HepG2 (cell line): ENCODE data around the gene CAPN10. TPM values are rescaled to one million over a fixed set of nuclear protein-coding genes. Genes with fewer than 3 reads are reported as not detected.

Experiments
- ATF1 ChIP-seq: IDR thresholded peaks from 2 replicates; pipeline ENCODE4 v1.6.1; 2016; ENCODE audit warnings: mild to moderate bottlenecking, control low read depth
- CBX2 ChIP-seq, 2 experiments: fragments of 200-600 bp in 1 of 2; sonication (generic); formaldehyde crosslinking in 1 of 2; IDR thresholded peaks; 2 replicates each; pipeline versions ENCODE4 v1.7.0 to v1.8.1; 2018 to 2022; ENCODE audit warnings: low read depth in 2 of 2, low read length in 1 of 2, mild to moderate bottlenecking in 1 of 2, missing genetic modification reagents in 1 of 2
- GPBP1L1 ChIP-seq: sonication (generic); formaldehyde crosslinking; IDR thresholded peaks from 2 replicates; pipeline ENCODE4 v1.5.0; 2020; ENCODE audit warnings: mild to moderate bottlenecking, missing genetic modification reagents
- IRF1 ChIP-seq: sonication (generic); formaldehyde crosslinking; IDR thresholded peaks from 2 replicates; pipeline ENCODE4 v1.4.0; 2020; ENCODE audit warnings: low read depth, mild to moderate bottlenecking, missing genetic modification reagents
- KLF15 ChIP-seq: sonication (generic); formaldehyde crosslinking; IDR thresholded peaks from 2 replicates; pipeline ENCODE4 v1.8.1; 2023; ENCODE audit warnings: borderline replicate concordance, mild to moderate bottlenecking, inconsistent platforms, missing genetic modification reagents, mixed read lengths
- KLF16 ChIP-seq, 2 experiments: sonication (generic) in 1 of 2; formaldehyde crosslinking in 1 of 2; IDR thresholded peaks; 2 replicates each; pipeline versions ENCODE4 v1.6.1 to v1.8.0; 2016 to 2023; ENCODE audit warnings: missing genetic modification reagents in 2 of 2, missing compliant biosample characterization in 1 of 2
- MYPOP ChIP-seq: sonication (generic); formaldehyde crosslinking; IDR thresholded peaks from 2 replicates; pipeline ENCODE4 v1.8.1; 2023; ENCODE audit warnings: mild to moderate bottlenecking, moderate library complexity, missing genetic modification reagents
- NAIF1 ChIP-seq: sonication (generic); formaldehyde crosslinking; IDR thresholded peaks from 2 replicates; pipeline ENCODE4 v1.5.0; 2020; ENCODE audit warnings: mild to moderate bottlenecking, missing genetic modification reagents, borderline replicate concordance
- ZBTB38 ChIP-seq: sonication (generic); formaldehyde crosslinking; IDR thresholded peaks from 2 replicates; pipeline ENCODE4 v1.5.1; 2020; ENCODE audit warnings: mild to moderate bottlenecking, missing genetic modification reagents
- ZNF225 ChIP-seq: sonication (generic); formaldehyde crosslinking; IDR thresholded peaks from 2 replicates; pipeline ENCODE4 v1.4.0; 2020; ENCODE audit warnings: mild to moderate bottlenecking, missing genetic modification reagents
- ZNF343 ChIP-seq: sonication (generic); formaldehyde crosslinking; IDR thresholded peaks from 2 replicates; pipeline ENCODE4 v1.4.0; 2020; ENCODE audit warnings: mild to moderate bottlenecking, missing genetic modification reagents
- ZNF501 ChIP-seq: sonication (generic); formaldehyde crosslinking; IDR thresholded peaks from 2 replicates; pipeline ENCODE4 v1.5.1; 2020; ENCODE audit warnings: mild to moderate bottlenecking, moderate library complexity, missing genetic modification reagents
- ZNF772 ChIP-seq: sonication (generic); formaldehyde crosslinking; IDR thresholded peaks from 2 replicates; pipeline ENCODE4 v1.5.0; 2020; ENCODE audit warnings: mild to moderate bottlenecking, missing genetic modification reagents
- polyA plus RNA-seq, 8 experiments: library from polyadenylated mRNA; depleted of rRNA in 3 of 8; stranded (reverse) in 7 of 8; unstranded in 1 of 8; fragments of >200 nt; fragmentation: Illumina TruSeq in 4 of 8; extraction: Trizol in 4 of 8; gene quantifications; 2 replicates each; pipeline versions ENCODE4 v1.2.1 to v1.2.3, GENCODE V29; 2011 to 2016; ENCODE audit warnings: low read depth in 4 of 8, missing spikeins in 1 of 8, mixed read lengths in 1 of 8; ENCODE audit not compliant: insufficient read depth in 1 of 8
- total RNA-seq, 5 experiments: library from RNA; depleted of rRNA; stranded (reverse); fragments of >200 nt; fragmentation: Illumina TruSeq; extraction: Trizol; gene quantifications; 2 replicates each; pipeline ENCODE4 v1.2.3, GENCODE V29; 2016; ENCODE audit warnings: low read depth in 1 of 5
- TF ChIP-seq, protein P1 (sequence below): sonication (generic); formaldehyde crosslinking; IDR thresholded peaks from 2 replicates; pipeline ENCODE4 v1.5.1; 2020; ENCODE audit warnings: mild to moderate bottlenecking, missing genetic modification reagents, borderline replicate concordance
- TF ChIP-seq, protein P2 (sequence below): fragments of 450-650 bp; IDR thresholded peaks from 2 replicates; pipeline ENCODE4 v1.6.1; 2017; ENCODE audit warnings: mild to moderate bottlenecking
- TF ChIP-seq, protein P3 (sequence below): sonication (generic); formaldehyde crosslinking; IDR thresholded peaks from 2 replicates; pipeline ENCODE4 v1.4.0; 2020; ENCODE audit warnings: mild to moderate bottlenecking, missing genetic modification reagents
- TF ChIP-seq, protein P4 (sequence below): sonication (generic); formaldehyde crosslinking; IDR thresholded peaks from 2 replicates; pipeline ENCODE4 v1.4.0; 2020; ENCODE audit warnings: missing genetic modification reagents, mild to moderate bottlenecking, borderline replicate concordance

CAPN10 gene
- total and polyA plus RNA-seq, 2 of the 13 experiments (the other 11 are each of a cell fraction or from before 2014, with no cell fraction given), result 27.6 to 32.4 TPM

- TF ChIP-seq GPBP1L1 (CRISPR knock-in tag) (no peak), NAIF1 (CRISPR knock-in tag) (no peak), ZNF225 (0 out of 2 replicates have a peak, but pooled peaks have one; percentile 18), ZNF772 (0 out of 2 replicates have a peak, but pooled peaks have one; percentile 50), ZNF343 (CRISPR knock-in tag) (no peak), ZNF501 (peak; percentile 61), KLF15 (CRISPR knock-in tag) (no peak), IRF1 (no peak), CBX2 (IDR thresholded peaks at IDR 0.05; ENCODE audit: low read depth, low read length) (no peak), CBX2 (CRISPR knock-in tag; IDR thresholded peaks at IDR 0.05; ENCODE audit: low read depth) (no peak), ATF1 (CRISPR knock-in tag) (no peak), ZBTB38 (CRISPR knock-in tag) (peak; percentile 19; the same call in 1 of the 2 replicates), KLF16 (CRISPR knock-in tag; IDR thresholded peaks at IDR 0.05) (no peak), MYPOP (CRISPR knock-in tag) (no peak; the same call in 1 of the 2 replicates)
- TF ChIP-seq, protein P1, sequence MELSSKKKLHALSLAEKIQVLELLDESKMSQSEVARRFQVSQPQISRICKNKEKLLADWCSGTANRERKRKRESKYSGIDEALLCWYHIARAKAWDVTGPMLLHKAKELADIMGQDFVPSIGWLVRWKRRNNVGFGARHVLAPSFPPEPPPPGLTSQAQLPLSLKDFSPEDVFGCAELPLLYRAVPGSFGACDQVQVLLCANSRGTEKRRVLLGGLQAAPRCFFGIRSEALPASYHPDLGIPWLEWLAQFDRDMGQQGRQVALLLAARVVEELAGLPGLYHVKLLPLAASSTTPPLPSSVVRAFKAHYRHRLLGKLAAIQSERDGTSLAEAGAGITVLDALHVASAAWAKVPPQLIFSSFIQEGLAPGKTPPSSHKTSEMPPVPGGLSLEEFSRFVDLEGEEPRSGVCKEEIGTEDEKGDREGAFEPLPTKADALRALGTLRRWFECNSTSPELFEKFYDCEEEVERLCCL, result no peak
- TF ChIP-seq, protein P2, sequence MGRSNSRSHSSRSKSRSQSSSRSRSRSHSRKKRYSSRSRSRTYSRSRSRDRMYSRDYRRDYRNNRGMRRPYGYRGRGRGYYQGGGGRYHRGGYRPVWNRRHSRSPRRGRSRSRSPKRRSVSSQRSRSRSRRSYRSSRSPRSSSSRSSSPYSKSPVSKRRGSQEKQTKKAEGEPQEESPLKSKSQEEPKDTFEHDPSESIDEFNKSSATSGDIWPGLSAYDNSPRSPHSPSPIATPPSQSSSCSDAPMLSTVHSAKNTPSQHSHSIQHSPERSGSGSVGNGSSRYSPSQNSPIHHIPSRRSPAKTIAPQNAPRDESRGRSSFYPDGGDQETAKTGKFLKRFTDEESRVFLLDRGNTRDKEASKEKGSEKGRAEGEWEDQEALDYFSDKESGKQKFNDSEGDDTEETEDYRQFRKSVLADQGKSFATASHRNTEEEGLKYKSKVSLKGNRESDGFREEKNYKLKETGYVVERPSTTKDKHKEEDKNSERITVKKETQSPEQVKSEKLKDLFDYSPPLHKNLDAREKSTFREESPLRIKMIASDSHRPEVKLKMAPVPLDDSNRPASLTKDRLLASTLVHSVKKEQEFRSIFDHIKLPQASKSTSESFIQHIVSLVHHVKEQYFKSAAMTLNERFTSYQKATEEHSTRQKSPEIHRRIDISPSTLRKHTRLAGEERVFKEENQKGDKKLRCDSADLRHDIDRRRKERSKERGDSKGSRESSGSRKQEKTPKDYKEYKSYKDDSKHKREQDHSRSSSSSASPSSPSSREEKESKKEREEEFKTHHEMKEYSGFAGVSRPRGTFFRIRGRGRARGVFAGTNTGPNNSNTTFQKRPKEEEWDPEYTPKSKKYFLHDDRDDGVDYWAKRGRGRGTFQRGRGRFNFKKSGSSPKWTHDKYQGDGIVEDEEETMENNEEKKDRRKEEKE, result no peak
- TF ChIP-seq, protein P3, sequence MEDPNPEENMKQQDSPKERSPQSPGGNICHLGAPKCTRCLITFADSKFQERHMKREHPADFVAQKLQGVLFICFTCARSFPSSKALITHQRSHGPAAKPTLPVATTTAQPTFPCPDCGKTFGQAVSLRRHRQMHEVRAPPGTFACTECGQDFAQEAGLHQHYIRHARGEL (CRISPR knock-in tag), result no peak
- TF ChIP-seq, protein P4, sequence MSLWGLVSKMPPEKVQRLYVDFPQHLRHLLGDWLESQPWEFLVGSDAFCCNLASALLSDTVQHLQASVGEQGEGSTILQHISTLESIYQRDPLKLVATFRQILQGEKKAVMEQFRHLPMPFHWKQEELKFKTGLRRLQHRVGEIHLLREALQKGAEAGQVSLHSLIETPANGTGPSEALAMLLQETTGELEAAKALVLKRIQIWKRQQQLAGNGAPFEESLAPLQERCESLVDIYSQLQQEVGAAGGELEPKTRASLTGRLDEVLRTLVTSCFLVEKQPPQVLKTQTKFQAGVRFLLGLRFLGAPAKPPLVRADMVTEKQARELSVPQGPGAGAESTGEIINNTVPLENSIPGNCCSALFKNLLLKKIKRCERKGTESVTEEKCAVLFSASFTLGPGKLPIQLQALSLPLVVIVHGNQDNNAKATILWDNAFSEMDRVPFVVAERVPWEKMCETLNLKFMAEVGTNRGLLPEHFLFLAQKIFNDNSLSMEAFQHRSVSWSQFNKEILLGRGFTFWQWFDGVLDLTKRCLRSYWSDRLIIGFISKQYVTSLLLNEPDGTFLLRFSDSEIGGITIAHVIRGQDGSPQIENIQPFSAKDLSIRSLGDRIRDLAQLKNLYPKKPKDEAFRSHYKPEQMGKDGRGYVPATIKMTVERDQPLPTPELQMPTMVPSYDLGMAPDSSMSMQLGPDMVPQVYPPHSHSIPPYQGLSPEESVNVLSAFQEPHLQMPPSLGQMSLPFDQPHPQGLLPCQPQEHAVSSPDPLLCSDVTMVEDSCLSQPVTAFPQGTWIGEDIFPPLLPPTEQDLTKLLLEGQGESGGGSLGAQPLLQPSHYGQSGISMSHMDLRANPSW (CRISPR knock-in tag), result no peak
These were observed 9.0 kb downstream of the CAPN10 start (continued) for GRCh38 chr2:240595381-240596079.
